HG03571 (cell line): ENCODE data around the gene EXOC4.
"Not testable (repeated sequence)": the region's sequence is repeated elsewhere in the genome, so short reads cannot be mapped to it uniquely, and the experiment has no call there.

Experiments used
- ATAC-seq: cut with Tn5 transposase; IDR thresholded peaks from one replicate; pipeline ENCODE4 v1.9.1; 2021; ENCODE audit not compliant: unreplicated experiment

EXOC4 gene

DNA sequence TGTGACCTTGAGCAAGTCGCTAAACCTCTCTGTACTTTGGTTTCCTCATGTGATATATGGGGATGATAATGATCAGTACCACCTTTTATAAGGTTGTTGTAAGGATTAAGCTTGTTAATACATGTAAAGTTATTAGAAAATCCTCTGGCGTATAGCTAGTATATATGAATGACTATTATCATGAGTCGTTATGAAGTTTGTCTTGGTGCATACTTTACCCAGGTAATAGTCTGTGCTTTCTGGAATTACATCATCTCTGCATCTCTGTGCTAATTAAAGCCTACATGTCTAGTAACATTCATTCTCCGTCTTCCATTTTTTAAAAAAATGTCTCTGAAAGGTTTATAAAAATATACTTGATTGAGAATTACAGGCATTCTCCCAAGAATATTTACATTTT, 524.8 kb downstream of the EXOC4 start:
- no peak for ATAC-seq

DNA sequence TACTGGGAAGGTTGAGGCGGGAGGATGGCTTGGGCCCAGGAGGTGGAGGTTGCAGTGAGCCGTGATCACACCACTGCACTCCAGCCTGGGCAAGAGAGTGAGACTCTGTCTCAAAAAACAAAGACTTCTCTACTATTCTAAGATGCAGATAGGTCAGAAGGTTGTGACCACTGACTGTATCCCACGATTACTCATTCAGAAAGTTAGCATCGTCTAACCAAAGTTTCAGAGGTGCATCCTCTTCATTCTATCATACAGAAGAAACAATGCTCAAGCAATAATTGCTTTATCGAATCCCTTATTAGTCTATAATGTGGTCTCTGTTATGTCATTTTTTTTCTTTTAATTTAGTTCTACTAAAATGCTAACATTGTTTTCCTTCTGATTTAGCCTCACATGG, 525.6 kb downstream of the EXOC4 start:
- ATAC-seq = no peak

DNA sequence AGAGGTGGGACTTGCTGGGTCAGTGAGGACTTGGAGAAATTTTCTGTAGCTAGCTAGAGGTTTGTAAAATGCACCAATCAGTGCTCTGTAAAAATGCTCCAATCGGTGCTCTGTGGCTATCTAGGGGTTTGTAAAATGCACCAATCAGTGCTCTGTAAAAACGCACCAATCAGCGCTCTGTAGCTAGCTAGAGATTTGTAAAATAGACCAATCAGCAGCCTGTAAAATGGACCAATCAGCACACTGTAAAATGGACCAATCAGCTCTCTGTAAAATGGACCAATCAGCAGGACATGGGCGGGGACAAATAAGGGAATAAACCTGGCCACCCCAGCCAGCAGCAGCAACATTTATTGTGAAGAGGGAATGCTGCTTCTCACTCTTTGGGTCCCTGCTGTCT, 526.7 kb downstream of the EXOC4 start:
- not testable (repeated sequence) for ATAC-seq

DNA sequence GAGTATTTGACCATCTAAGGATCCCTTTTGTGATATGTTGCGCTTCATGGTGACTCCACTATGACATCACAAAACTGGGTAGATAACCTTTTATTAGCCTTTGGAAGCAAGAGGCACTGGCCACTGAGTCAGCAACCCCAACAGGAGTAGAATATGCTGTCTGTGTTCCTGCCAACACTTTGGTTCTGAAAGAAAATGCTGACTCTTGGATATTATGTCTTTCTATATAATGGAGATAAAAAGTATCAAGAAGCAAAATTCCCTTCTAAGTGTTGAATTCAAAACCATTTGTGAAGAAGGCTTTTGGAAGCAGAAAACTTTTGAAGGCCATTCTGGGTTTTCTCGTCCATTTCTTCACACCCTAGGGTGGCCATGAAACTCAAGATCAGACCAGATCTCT, 528.0 kb downstream of the EXOC4 start:
- no peak for ATAC-seq

DNA sequence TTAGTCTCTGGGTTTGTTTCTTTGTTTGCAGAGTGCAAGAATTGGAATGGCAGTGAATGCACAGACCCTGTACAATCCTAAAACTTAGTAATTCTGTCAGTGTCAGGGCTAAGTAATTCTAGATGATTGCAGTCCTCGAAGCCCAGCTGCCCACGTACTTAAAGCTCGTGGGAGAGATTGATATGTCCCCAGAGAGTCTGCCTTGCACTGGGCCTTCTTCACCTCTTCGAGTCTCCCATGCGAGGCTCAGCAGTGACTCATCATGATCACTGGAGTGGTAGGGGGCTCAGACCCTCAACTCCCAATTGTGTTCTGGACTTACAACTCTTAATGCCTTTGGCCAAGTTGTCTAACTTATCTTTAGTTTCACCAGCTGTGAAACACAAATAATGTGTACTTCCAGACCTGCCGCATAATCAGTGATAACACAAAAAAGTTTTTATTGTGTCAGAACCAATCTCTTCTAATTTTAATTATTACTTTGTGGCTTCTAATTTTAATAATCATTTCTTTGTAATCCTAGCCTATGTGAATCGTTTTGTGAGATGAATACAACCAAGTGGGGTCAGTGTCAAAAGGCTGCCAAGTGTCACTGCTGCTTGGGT, 528.7 kb downstream of the EXOC4 start:
- ATAC-seq = no peak

DNA sequence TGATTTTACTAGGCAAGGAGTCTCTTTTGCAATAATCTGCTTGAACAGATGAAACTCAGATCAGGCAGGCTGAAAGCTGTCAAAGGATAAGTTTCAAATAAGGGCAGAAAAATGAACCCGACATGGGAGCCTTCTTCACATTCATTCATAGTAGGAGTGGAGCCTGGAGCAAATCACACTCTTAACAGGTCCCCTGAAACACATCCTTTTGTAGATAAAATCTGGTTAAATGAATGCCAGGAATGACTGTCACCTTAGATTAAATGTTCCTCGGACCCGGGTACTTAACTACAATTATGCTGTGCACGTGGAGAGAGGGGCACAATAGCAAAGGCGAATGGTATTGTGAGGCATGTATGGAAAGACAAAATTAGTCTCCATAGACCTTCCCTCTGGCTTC, 529.6 kb downstream of the EXOC4 start:
- no peak for ATAC-seq

DNA sequence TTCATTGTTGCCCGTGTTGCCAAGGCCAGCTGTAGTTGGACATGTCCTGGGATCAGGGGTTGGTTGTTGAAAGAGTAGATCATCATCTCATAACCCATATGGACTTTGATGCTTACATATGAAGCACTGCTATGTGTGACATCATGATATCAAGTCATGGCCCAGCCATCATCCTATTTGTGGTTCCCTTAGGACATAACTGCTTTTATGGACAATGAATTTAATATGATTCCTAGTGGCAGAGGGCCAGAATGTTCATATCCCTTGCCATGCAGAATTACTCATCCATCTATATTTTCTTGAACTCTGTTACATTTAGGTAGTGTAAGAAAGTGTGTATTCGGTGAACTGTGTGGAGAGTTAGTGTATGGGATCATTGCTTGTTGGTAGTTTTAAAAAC, 530.4 kb downstream of the EXOC4 start:
- no peak for ATAC-seq

DNA sequence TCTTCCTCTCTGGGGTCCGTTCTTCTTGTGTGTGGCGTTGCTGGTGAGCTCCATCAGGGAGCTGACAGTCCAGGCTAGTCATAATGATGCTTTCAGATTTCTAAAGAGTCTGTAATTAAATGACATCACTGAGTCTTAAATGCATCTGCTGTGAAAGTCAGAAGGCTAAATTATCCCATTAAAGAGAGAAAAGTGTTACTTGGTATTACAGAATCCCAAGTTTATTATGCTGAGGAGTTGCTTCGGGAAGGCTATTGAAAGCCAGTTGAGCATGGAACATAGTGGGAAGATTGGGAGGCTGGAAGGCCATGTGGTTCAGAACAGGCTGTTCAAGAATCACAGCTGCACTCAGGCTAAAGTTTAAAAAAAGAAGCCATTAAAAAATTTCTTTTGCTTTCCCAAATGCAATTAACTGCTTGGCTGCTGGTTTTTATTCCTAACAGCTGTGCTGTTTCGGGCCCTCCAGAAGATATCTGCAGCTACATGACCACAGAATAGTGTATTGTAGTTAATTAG, 531.7 kb downstream of the EXOC4 start:
- ATAC-seq = no peak

DNA sequence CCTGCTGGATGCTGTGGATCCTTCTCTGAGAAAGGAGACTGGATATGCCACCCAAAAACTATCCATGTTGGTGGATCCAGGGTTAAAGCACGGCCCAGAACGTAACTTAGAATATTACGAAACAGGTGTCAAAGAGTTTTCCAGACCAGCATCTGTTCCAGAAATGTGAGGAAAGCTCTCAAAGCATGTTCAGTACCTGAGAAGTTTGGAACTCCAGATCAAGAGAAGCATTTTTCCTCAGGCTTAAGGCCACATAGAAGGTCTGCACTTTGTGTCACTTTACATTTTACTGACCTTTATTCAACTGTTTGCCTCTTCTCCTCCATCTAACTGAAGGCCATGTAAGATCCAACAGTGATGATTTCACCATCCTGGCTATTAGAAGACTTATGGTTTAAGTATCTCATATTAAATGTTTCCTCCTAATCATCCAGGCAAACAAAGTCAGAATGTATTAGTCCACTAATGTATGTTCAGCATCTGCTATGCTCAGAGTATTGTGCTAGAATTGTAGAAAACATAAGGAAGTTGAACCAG, 533.6 kb downstream of the EXOC4 start:
- ATAC-seq = no peak

DNA sequence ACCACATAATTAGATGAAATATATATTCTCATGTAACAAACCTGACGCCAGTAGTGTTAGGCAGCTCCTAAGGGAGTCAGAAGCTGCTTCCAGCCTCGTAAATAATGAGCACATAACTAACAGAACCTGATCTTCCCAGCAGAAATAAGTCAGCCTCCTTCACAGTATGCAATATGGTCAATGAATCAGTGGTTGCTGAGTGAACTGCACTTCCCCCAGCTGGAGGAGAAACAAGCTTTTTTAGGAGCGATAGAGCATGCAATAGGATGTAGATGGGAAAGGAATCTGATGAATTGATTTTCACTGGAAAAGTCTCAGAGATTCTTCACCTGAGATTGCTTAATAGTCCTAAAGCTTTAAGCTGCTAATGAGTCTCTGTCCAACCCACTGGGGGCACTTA, 537.1 kb downstream of the EXOC4 start:
- no peak for ATAC-seq

DNA sequence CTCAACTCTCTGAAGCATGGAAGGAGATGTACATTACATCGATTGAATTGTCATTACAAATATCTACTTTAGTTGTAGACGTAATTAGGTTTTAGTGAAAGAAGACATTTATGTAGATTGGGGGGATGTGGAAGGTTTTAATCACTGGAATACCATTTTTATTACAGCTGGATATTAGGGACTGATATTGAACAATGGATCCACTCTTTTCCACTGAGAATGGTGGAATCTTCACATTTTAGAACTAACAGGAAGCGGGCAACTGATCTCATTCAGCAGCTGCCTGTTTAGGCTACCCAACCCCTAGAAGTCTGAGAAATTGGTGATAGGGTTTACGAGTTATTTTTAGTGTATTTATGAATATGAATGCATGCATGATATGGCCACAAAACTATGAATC, 538.0 kb downstream of the EXOC4 start:
- no peak for ATAC-seq

DNA sequence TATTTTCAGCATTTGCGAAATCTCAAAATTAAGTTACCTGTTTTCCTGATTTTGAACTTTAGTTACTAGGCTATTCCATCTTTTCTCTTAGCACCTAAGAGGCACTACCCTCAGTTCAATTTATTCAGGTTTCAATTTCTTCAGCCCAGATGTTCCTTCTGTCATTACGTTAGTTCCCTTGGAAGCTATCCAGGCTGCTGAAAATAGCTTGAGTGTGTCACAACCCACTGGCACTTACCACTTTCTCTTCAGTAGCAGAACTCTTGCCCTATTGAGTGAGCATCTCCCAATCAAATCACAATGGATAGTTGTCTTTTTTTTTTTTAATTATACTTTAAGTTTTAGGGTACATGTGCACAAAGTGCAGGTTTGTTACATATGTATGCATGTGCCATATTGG, 541.6 kb downstream of the EXOC4 start:
- no peak for ATAC-seq

DNA sequence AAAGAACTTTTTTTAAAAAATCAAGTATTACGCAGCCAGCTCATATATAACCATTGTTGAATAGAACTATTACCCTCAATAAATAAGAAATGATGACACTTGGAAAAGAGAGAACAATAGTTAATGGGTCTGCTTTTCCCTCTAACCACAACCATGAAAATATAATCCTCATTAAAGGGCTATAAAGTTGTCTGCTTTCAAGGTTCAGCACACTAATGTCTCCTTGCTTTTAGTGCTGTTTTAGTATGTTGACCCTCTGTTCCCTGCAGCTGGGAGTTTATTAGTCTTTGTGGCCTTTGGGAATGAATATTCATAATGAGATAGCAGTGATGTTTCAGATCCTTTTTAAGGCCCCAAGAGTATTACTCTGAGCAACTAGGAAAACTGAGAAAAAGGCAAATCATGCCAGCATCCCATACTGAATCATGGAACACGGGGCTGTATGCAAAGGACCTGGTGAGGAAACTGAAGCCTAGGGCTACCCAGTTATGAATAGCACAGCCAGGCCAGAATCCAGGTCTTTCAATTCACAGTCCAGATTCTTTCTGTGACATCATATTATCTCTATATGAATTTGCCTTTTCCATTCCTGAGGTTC, 542.3 kb downstream of the EXOC4 start:
- no peak for ATAC-seq

DNA sequence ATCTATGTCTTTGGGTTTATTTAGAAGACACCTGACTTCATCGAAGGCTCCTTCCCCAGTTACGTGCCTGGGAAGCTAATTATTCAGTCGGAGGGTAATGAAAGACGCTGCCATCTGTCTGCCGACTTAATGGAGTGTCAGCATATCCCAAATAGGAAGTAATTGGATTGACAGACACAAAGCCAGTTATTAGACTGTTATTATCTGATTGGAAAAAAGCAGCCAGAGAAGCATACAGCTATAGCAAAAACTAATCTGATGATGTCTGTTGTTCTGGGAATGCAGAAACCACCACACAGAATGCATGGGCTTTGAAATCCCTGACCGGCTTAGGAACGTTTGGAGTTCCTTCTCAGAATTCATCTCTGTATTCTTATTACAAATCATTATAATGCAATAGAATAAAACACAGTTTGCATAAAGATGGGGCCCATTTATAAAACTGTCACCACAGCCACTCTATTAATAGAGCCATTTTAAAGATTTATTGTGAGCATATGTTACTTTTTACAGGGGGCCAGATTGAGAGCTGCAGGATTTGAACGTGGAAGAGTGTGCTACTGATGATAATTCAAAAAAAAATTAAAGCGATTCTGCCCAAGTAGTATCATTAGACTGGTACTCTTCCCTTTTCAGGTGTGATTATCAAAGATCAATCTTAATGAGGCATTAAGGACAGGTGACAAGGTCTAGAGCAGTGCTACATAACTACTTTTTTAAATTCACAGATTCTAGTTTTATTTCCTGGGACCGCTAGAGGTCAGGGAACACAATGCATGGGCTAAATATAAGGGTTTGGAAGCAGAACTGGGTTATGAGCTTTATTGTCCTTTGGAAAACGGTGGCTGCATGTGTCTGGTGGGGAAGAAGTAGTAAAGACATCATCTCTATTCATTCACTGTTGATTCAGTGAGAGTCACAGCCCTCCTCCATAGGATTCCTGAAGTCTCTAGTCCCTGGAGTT, 544.2 kb downstream of the EXOC4 start:
- ATAC-seq = no peak

DNA sequence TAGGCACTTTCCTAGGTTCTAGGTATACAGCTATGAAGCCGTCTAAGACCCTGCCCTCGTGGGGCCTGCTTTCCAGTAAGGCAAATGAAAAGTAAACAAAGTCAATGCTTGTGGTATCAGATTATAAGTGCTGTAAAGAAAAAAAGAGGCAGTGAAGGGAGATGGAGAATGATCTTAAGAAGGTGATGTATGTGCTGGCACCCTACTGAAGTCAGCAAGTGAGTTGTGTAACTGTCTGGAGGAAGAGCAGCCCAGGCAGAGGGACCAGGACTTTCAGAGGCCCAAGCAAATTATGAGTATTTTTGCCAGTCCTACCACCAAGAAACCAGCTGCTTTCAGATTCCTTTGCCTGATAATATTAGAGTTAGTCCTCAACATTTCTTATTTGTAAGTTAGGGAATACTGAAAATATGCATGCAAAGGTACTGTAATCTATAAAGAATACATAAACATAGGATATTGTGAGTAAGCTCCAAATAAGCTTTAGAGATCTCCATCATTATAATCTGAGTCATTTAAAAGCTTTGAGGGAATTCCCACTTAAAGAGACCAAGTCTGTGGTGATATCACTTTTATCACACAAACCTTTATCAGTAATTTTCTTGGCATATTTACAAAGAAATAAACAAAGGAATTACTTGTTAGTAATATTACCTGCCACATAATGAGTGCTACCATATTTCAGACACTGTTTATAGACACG, 545.1 kb downstream of the EXOC4 start:
- no peak for ATAC-seq

DNA sequence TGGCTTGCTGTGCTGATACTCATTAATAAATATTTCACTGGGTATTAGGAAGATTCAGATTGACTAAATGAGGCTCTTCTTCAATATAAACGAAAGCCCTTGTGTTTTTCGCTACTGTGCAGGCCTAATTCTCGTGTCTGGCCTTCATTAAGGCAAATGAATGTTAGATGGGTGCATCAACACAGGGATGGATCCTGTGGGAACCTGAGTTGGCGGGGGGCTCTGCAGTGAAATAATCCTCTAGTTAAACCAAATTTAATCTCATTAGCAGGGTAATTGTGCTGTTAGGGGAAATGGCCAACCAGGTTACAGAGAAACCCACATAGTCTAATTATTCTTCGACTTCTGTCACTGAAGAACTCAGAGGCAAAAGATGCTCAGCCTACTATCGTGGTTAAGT, 548.5 kb downstream of the EXOC4 start:
- ATAC-seq = no peak

DNA sequence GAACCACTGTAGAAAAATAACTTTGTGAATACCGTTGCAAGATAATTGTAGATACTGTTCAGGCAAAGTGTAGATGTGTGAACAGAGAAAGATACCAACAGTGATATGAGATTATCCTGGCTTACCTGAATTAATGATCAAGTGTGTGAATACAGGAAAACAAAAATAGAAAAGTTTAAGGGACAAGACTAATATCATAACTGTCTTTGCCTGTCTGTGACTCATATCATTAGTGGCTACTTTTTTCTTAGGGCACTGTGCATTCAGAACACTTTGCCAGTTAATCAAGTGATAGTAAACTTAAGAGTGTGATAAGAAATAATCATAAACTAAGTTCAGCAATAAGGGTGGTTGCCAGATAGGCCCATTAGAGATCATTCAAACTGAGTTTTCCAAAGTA, 551.2 kb downstream of the EXOC4 start:
- ATAC-seq = no peak

DNA sequence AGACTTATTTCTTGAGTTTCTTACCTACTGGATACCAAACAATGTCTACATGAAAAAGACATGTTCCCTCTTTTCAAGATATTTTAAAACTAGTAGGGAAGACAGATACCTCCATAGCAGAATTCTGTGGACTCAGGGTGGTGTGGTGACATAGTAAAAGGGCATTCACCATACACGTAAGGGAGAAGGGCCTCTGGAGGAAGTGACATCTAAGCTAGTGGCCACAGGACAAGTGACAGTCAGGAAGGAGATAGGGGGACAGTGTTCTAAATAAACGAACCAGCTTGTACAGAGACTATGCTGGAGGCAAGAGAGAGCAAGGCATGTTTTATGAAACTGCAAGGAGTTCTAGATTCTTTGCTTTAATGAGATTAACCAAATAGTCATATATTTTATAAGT, 552.5 kb downstream of the EXOC4 start:
- no peak for ATAC-seq

DNA sequence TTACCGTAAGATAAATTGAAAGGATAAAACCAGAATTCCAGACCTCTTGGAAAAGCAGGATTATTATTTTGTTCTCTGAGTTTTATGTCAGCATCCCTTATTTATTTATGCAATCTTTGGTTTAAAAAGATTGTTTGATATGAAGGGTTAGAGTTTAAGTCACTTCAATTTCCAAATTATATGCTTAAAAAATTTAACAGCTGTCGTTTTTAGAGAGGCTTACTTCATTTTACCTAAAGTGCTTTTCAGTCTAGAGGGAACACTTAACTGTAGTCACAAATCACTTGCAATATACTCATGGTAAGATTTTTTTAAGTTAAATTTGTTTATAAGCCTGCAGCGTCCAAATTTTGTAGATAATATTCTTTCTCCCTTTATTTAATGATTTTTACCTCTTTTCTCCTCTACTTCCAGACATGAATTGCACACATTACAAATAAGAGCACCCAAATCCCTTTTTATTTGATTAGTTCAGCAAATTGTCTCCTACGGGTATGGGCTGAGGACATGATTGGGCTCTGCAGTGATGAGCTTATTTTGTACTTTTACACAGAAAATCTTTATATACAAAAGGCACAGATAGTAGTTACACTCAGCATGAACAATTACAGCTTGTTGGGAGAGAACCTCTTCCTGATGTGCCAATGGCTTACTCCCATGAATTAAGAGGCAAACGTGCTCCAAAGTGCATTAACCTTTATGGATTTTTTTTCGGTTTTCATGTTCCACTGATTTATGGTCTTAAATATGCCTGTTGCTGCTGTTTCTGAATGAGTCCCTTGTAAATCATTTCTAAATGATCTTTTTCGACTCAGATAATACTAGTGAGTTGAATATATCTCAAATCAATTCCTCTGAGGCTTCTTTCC, 555.0 kb downstream of the EXOC4 start:
- no peak for ATAC-seq

DNA sequence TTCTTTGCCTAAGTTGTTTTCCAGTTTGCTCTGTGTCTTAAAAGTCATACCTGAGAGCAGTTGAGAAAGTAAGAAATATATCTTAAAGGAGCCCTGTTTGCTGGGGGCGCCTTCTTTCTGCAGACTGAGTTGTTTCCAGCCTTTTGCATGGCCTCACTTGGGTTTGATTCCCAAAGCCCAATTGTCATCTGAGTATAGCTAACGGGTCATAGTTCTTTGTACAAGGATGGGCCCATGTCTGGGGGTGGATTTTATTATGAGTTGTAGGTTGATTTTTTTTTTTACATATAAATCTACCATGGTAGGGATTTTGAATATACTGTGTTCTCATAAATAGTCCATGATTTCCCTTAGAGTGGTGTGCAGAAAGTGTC, 555.6 kb downstream of the EXOC4 start:
- no peak for ATAC-seq
